HepG2 (cell line): ENCODE results near the gene ZC3H14. TPM values are rescaled to one million over a fixed set of nuclear protein-coding genes. Genes with fewer than 3 reads are reported as not detected.

ENCODE experiments used
- ATAC-seq: fragments of 200-7000 bp; cut with Tn5 transposase; 3 replicates; pipeline ENCODE4 v1.9.1; 2020; ENCODE audit warnings: mild to moderate bottlenecking, moderate library complexity
- BruUV-seq: library from RNA; stranded (reverse); fragments of 400-500 nt; replicated peaks from 2 replicates; lab custom pipeline; 2021; lab: Mats Ljungman, UMichigan
- CTCF ChIA-PET: fragments of 300-600 bp; formaldehyde crosslinking; extraction: SDS; loops from one replicate; lab custom pipeline; 2021; ENCODE audit warnings: low total read pairs, inconsistent platforms, low intra/inter-chr PET ratio; lab: Yijun Ruan, JAX
- POLR2A ChIA-PET: fragments of 350-600 bp; sonication (Branson Sonifier 250); formaldehyde crosslinking; loops from one replicate; lab custom pipeline; 2020; ENCODE audit warnings: antibody characterized with exemption, inconsistent platforms; lab: Yijun Ruan, JAX
- DNase-seq: peaks from one replicate; pipeline ENCODE4 v3.0.0-alpha.2; 2015; ENCODE audit warnings: low spot score
- FAIRE-seq: peaks from 3 replicates; lab custom pipeline; 2011; peaks lifted over from hg19 to GRCh38; lab: Jason Lieb, UNC
- H2AFZ ChIP-seq: one replicate; pipeline ENCODE4 v1.6.1; 2011; ENCODE audit warnings: low read length, inconsistent platforms
- H3K27ac ChIP-seq: fragments of 300-600 bp; 3 replicates; pipeline ENCODE4 v1.8.0; 2011; ENCODE audit warnings: mixed run types, mild to moderate bottlenecking, mixed read lengths, low read length, inconsistent platforms; ENCODE audit not compliant: insufficient read depth; ENCODE audit errors: extremely low read length
- H3K27me3 ChIP-seq, 2 experiments: fragments of 200-600 bp in 1 of 2; 2 replicates in 1 of 2; 3 replicates in 1 of 2; pipeline versions ENCODE4 v1.6.0 to v1.8.0; 2011; ENCODE audit warnings: low read length in 2 of 2, mild to moderate bottlenecking in 2 of 2, moderate library complexity in 2 of 2, inconsistent platforms in 1 of 2; ENCODE audit not compliant: insufficient read depth in 2 of 2, control insufficient read depth in 1 of 2
- H3K36me3 ChIP-seq, 2 experiments: fragments of 200-600 bp in 1 of 2; replicated peaks in 1 of 2; 2 replicates in 1 of 2; 3 replicates in 1 of 2; pipeline versions ENCODE4 v1.5.1 to v1.8.0; 2011; ENCODE audit warnings: low read length in 2 of 2, inconsistent platforms in 1 of 2; ENCODE audit not compliant: insufficient read depth in 2 of 2, control insufficient read depth in 1 of 2
- H3K4me1 ChIP-seq: 2 replicates; pipeline ENCODE4 v1.5.1; 2012; ENCODE audit warnings: low read length, inconsistent platforms; ENCODE audit not compliant: insufficient read depth
- H3K4me2 ChIP-seq: 2 replicates; pipeline ENCODE4 v1.6.0; 2011; ENCODE audit warnings: low read depth, low read length, inconsistent platforms
- H3K4me3 ChIP-seq, 3 experiments: fragments of 200-600 bp in 1 of 3; sonication (generic), shearing (Covaris generic) in 1 of 3; replicated peaks in 1 of 3; 2 replicates each; pipeline ENCODE4 v1.5.1; 2011 to 2016; ENCODE audit warnings: low read length in 3 of 3, inconsistent platforms in 2 of 3, low read depth in 2 of 3, mild to moderate bottlenecking in 2 of 3, control low read depth in 1 of 3, mixed read lengths in 1 of 3; ENCODE audit not compliant: insufficient read depth in 1 of 3
- H3K79me2 ChIP-seq: one replicate; pipeline ENCODE4 v1.6.1; 2011; ENCODE audit warnings: low read length, inconsistent platforms; ENCODE audit not compliant: insufficient read depth
- H3K9ac ChIP-seq: 2 replicates; pipeline ENCODE4 v1.6.0; 2011; ENCODE audit warnings: mild to moderate bottlenecking, low read depth, low read length, inconsistent platforms; ENCODE audit not compliant: insufficient read depth
- H3K9me3 ChIP-seq: 2 replicates; pipeline ENCODE4 v1.5.1; 2012; ENCODE audit warnings: mild to moderate bottlenecking, low read length
- H4K20me1 ChIP-seq: 2 replicates; pipeline ENCODE4 v1.6.0; 2011; ENCODE audit warnings: inconsistent platforms, mild to moderate bottlenecking, low read length, moderate library complexity; ENCODE audit not compliant: insufficient read depth
- BRD4 ChIP-seq: sonication (generic); formaldehyde crosslinking; IDR thresholded peaks from 2 replicates; pipeline ENCODE4 v1.4.0; 2020; ENCODE audit warnings: missing genetic modification reagents
- DR1 ChIP-seq: sonication (generic); formaldehyde crosslinking; IDR thresholded peaks from 2 replicates; pipeline ENCODE4 v1.8.0; 2021; ENCODE audit warnings: mild to moderate bottlenecking, missing genetic modification reagents, inconsistent platforms
- HDAC1 ChIP-seq: sonication (generic); formaldehyde crosslinking; IDR thresholded peaks from 2 replicates; pipeline ENCODE4 v1.5.1; 2020; ENCODE audit warnings: mild to moderate bottlenecking, missing genetic modification reagents
- POLR2G ChIP-seq: fragments of 200-400 bp; formaldehyde crosslinking; IDR thresholded peaks from 2 replicates; pipeline ENCODE4 v1.6.1; 2018; ENCODE audit warnings: mild to moderate bottlenecking, low read depth, low read length, moderate library complexity
- ZNF335 ChIP-seq: sonication (generic); formaldehyde crosslinking; IDR thresholded peaks from 2 replicates; pipeline ENCODE4 v1.4.0; 2020; ENCODE audit warnings: missing genetic modification reagents
- ZNF644 ChIP-seq: IDR thresholded peaks from 2 replicates; pipeline ENCODE4 v1.6.1; 2016; ENCODE audit warnings: low read depth
- ZNF841 ChIP-seq: sonication (generic); formaldehyde crosslinking; IDR thresholded peaks from 2 replicates; pipeline ENCODE4 v1.8.1; 2023; ENCODE audit warnings: missing genetic modification reagents, borderline replicate concordance
- WGBS: methylation state at CpG from one replicate; pipeline ENCODE4 v1.1.6; 2017; ENCODE audit warnings: low lambda C conversion rate; 5-methylcytosine and 5-hydroxymethylcytosine counted together
- in situ Hi-C: cut with HindIII; loops from 2 replicates; pipeline ENCODE4 v1.10.0; 2017; ENCODE audit warnings: low pct_unique_long_range_greater_than_20kb; ENCODE audit not compliant: extremely low pct_ligation_motif_present
- intact Hi-C: fragments of 100-400 bp; cut with micrococcal nuclease; formaldehyde crosslinking; loops from one replicate; pipeline ENCODE4 v1.10.0; 2022; ENCODE audit not compliant: unreplicated experiment
- polyA plus RNA-seq, 8 experiments: library from polyadenylated mRNA; depleted of rRNA in 3 of 8; stranded (reverse) in 7 of 8; unstranded in 1 of 8; fragments of >200 nt; fragmentation: Illumina TruSeq in 4 of 8; extraction: Trizol in 4 of 8; gene quantifications; 2 replicates each; pipeline versions ENCODE4 v1.2.1 to v1.2.3, GENCODE V29; 2011 to 2016; ENCODE audit warnings: low read depth in 4 of 8, missing spikeins in 1 of 8, mixed read lengths in 1 of 8; ENCODE audit not compliant: insufficient read depth in 1 of 8
- total RNA-seq, 5 experiments: library from RNA; depleted of rRNA; stranded (reverse); fragments of >200 nt; fragmentation: Illumina TruSeq; extraction: Trizol; gene quantifications; 2 replicates each; pipeline ENCODE4 v1.2.3, GENCODE V29; 2016; ENCODE audit warnings: low read depth in 1 of 5
- TF ChIP-seq, protein P1 (sequence below): sonication (generic); formaldehyde crosslinking; IDR thresholded peaks from 2 replicates; pipeline ENCODE4 v1.4.0; 2020; ENCODE audit warnings: mild to moderate bottlenecking, low read depth, missing genetic modification reagents
- TF ChIP-seq, protein P2 (sequence below): sonication (generic); formaldehyde crosslinking; IDR thresholded peaks from 2 replicates; pipeline ENCODE4 v1.5.1; 2020; ENCODE audit warnings: missing genetic modification reagents, mild to moderate bottlenecking, borderline replicate concordance
- TF ChIP-seq, protein P3 (sequence below): IDR thresholded peaks from 2 replicates; pipeline ENCODE4 v1.6.1; 2016; ENCODE audit warnings: low read depth, borderline replicate concordance

Gene ZC3H14
- total and polyA plus RNA-seq, 2 of the 13 experiments (the other 11 are each of a cell fraction or from before 2014, with no cell fraction given), result 65.1 to 67.5 TPM

DNA sequence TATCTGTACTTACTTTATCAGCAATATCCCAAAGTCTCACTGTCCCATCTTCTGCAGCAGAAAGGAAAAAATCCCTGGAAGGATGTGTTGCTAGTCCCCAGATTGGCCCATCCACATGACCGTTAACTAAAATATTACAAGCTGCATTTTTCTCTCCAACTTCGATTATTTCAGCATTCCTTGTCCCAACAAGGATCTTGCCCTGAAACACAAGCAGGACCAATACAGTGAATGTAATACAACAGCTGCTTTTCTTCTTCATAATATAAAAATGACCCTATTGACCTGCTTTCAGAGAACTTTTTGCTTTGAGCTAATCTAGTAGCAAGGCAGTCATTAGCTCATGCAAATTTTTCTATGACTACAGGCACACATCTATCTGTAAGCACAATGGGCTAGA is 58.3 kb downstream of the ZC3H14 start:
- no peak overlapping the region for H3K4me3 ChIP-seq
- H2AFZ ChIP-seq, result no peak overlapping the region
- H4K20me1 ChIP-seq, result no peaks in the 10 kb centered on the region
- CTCF ChIA-PET, result no interaction called here
- H3K79me2 ChIP-seq, result no peaks in the 10 kb centered on the region
- H3K36me3 ChIP-seq, result no peaks in the 10 kb centered on the region
- TF ChIP-seq DR1 (CRISPR knock-in tag) (no peak), HDAC1 (no peak), ZNF841 (CRISPR knock-in tag) (no peak), POLR2G (no peak), ZNF335 (no peak), ZNF644 (CRISPR knock-in tag) (no peak), BRD4 (CRISPR knock-in tag) (no peak)
- TF ChIP-seq, protein P1, sequence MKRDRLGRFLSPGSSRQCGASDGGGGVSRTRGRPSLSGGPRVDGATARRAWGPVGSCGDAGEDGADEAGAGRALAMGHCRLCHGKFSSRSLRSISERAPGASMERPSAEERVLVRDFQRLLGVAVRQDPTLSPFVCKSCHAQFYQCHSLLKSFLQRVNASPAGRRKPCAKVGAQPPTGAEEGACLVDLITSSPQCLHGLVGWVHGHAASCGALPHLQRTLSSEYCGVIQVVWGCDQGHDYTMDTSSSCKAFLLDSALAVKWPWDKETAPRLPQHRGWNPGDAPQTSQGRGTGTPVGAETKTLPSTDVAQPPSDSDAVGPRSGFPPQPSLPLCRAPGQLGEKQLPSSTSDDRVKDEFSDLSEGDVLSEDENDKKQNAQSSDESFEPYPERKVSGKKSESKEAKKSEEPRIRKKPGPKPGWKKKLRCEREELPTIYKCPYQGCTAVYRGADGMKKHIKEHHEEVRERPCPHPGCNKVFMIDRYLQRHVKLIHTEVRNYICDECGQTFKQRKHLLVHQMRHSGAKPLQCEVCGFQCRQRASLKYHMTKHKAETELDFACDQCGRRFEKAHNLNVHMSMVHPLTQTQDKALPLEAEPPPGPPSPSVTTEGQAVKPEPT, result no peak
- TF ChIP-seq, protein P2, sequence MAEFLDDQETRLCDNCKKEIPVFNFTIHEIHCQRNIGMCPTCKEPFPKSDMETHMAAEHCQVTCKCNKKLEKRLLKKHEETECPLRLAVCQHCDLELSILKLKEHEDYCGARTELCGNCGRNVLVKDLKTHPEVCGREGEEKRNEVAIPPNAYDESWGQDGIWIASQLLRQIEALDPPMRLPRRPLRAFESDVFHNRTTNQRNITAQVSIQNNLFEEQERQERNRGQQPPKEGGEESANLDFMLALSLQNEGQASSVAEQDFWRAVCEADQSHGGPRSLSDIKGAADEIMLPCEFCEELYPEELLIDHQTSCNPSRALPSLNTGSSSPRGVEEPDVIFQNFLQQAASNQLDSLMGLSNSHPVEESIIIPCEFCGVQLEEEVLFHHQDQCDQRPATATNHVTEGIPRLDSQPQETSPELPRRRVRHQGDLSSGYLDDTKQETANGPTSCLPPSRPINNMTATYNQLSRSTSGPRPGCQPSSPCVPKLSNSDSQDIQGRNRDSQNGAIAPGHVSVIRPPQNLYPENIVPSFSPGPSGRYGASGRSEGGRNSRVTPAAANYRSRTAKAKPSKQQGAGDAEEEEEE (CRISPR knock-in tag), result no peak
- TF ChIP-seq, protein P3, sequence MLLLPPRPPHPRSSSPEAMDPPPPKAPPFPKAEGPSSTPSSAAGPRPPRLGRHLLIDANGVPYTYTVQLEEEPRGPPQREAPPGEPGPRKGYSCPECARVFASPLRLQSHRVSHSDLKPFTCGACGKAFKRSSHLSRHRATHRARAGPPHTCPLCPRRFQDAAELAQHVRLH (CRISPR knock-in tag), result no peak
- TF ChIP-seq, all 625 proteins: peak for 0
- no peak for ATAC-seq
- FAIRE-seq, result no peak
- Histone ChIP-seq H3K9me3 (no peaks in the 10 kb centered on the region), H3K27ac (no peak overlapping the region), H3K4me1 (no peaks in the 10 kb centered on the region), H3K4me2 (no peak overlapping the region), H3K27me3 (no peaks in the 10 kb centered on the region), H3K9ac (no peak overlapping the region)
- WGBS, result 46% methylated on average over 2 of the region's 2 CpGs
- no peak for DNase-seq
- intact Hi-C loops (no loop called here), in situ Hi-C loops (no loop called here)
- no TSS peak for BruUV-seq
- POLR2A ChIA-PET, result no interaction called here
